ENCODE results near the gene RBM43.
"Not testable (repeated sequence)": the region's sequence is repeated elsewhere in the genome, so short reads cannot be mapped to it uniquely, and the experiment has no call there.

The RBM43 gene

GRCh38 chr2:151261231-151261976 is at the start of gene RBM43:
Gene RBM43, minus strand, starts transcription at chr2:151261863. Its CDS starts 136 bp downstream, at chr2:151261727.
- peak; percentile 55 for DNase-seq

GRCh38 chr2:151310313-151310712 is 48.6 kb upstream of the RBM43 start:
- not testable (repeated sequence) for DNase-seq

- no peak for DNase-seq
Measured at GRCh38 chr2:151306621-151307020, 45.0 kb upstream of the RBM43 start.

GRCh38 chr2:151305129-151305691 is 43.5 kb upstream of the RBM43 start:
- DNase-seq = no peak

- no peak for DNase-seq
Measured at GRCh38 chr2:151302879-151303278, 41.2 kb upstream of the RBM43 start.

- DNase-seq = no peak
Measured at GRCh38 chr2:151302404-151302803, 40.7 kb upstream of the RBM43 start.

GRCh38 chr2:151299920-151300539 is 38.4 kb upstream of the RBM43 start:
- no peak for DNase-seq

- DNase-seq = no peak
Measured at GRCh38 chr2:151297882-151298281, 36.2 kb upstream of the RBM43 start.

- not testable (repeated sequence) for DNase-seq
Measured at GRCh38 chr2:151295926-151296325, 34.3 kb upstream of the RBM43 start.

- DNase-seq = no peak
Measured at GRCh38 chr2:151292546-151292945, 30.9 kb upstream of the RBM43 start.

GRCh38 chr2:151292141-151292540 is 30.5 kb upstream of the RBM43 start:
- no peak for DNase-seq

- DNase-seq = no peak
Measured at GRCh38 chr2:151291224-151291623, 29.6 kb upstream of the RBM43 start.

GRCh38 chr2:151289972-151290866 is 28.6 kb upstream of the RBM43 start:
- DNase-seq = no peak

- DNase-seq = no peak
Measured at GRCh38 chr2:151287513-151288250, 26.0 kb upstream of the RBM43 start.

GRCh38 chr2:151282401-151282800 is 20.7 kb upstream of the RBM43 start:
- no peak for DNase-seq

- no peak for DNase-seq
Measured at GRCh38 chr2:151280271-151280670, 18.6 kb upstream of the RBM43 start.

GRCh38 chr2:151278487-151278886 is 16.8 kb upstream of the RBM43 start:
- no peak for DNase-seq

GRCh38 chr2:151277067-151277466 is 15.4 kb upstream of the RBM43 start:
- DNase-seq = peak; percentile 85

- DNase-seq = no peak
Measured at GRCh38 chr2:151275291-151275690, 13.6 kb upstream of the RBM43 start.

GRCh38 chr2:151271824-151272223 is 10.2 kb upstream of the RBM43 start:
- DNase-seq = no peak

GRCh38 chr2:151269798-151270568 is 8.3 kb upstream of the RBM43 start:
- no peak for DNase-seq

- DNase-seq = no peak
Measured at GRCh38 chr2:151268085-151268484, 6.4 kb upstream of the RBM43 start.

All from NCI-H2171 treated with DMSO at 0.1 percent for 48 hours (cell line).